IPS DF 6.9 (cell line): Measurements from ENCODE around the gene CHMP3.

ENCODE experiments used
- DNase-seq: peaks from one replicate; pipeline ENCODE4 v3.0.0-alpha.2; 2013; ENCODE audit warnings: low read depth, low spot score
- H3K27ac ChIP-seq: one replicate; pipeline ENCODE4 v1.5.1; 2013; ENCODE audit warnings: low read length, control low read depth
- H3K27me3 ChIP-seq: 2 replicates; pipeline ENCODE4 v1.6.1; 2013; ENCODE audit warnings: mild to moderate bottlenecking, low read length; ENCODE audit not compliant: control insufficient read depth, insufficient read depth
- H3K36me3 ChIP-seq: 2 replicates; pipeline ENCODE4 v1.6.1; 2013; ENCODE audit warnings: low read length; ENCODE audit not compliant: control insufficient read depth, insufficient read depth
- H3K4me1 ChIP-seq: 2 replicates; pipeline ENCODE4 v1.6.1; 2013; ENCODE audit warnings: low read length; ENCODE audit not compliant: control insufficient read depth, insufficient read depth
- H3K4me3 ChIP-seq: 2 replicates; pipeline ENCODE4 v1.5.1; 2013; ENCODE audit warnings: mild to moderate bottlenecking, low read length
- H3K9me3 ChIP-seq: 2 replicates; pipeline ENCODE4 v1.6.1; 2013; ENCODE audit warnings: low read length, inconsistent platforms; ENCODE audit not compliant: control insufficient read depth, insufficient read depth
- WGBS: extraction: QIAGEN DNeasy Blood & Tissue Kit; methylation state at CpG from one replicate; pipeline ENCODE4 v1.1.7; 2013; ENCODE audit warnings: mixed read lengths, missing lambda C conversion rate; ENCODE audit not compliant: insufficient read length, insufficient coverage; 5-methylcytosine and 5-hydroxymethylcytosine counted together

The CHMP3 gene

DNA sequence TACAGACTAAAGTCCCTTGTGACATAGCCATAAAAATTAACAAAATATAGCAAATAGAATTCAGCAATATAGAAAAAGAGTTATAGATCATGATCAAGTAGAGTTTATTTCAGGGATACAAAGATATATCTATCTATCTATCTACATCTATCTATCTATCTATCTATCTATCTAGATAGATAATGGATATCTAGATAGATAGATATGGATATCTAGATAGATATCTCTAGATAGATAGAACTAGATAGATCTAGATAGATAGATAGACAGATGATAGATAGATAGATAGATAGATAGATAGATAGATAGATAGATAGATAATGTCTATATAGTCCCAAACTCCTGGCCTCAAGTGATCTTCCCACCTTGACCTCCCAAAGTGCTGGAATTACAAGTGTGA is 17.3 kb upstream of the CHMP3 start:
- Histone ChIP-seq H3K27ac (no peak overlapping the region), H3K36me3 (no peaks in the 10 kb centered on the region), H3K4me1 (no peaks in the 10 kb centered on the region), H3K27me3 (no peaks in the 10 kb centered on the region), H3K9me3 (no peaks in the 10 kb centered on the region), H3K4me3 (no peak overlapping the region)
- DNase-seq: no peak

- no CpG with 5 or more reads among the region's 2 CpGs for WGBS
- no peaks in the 10 kb centered on the region for H3K36me3 ChIP-seq
- no peak overlapping the region for H3K4me3 ChIP-seq
- no peaks in the 10 kb centered on the region for H3K4me1 ChIP-seq
- H3K27ac ChIP-seq: no peak overlapping the region
- H3K27me3 ChIP-seq: no peaks in the 10 kb centered on the region
- DNase-seq: no peak
- H3K9me3 ChIP-seq: no peaks in the 10 kb centered on the region
Observed at GRCh38 chr2:86577817-86578456, 14.7 kb upstream of the CHMP3 start.

DNA sequence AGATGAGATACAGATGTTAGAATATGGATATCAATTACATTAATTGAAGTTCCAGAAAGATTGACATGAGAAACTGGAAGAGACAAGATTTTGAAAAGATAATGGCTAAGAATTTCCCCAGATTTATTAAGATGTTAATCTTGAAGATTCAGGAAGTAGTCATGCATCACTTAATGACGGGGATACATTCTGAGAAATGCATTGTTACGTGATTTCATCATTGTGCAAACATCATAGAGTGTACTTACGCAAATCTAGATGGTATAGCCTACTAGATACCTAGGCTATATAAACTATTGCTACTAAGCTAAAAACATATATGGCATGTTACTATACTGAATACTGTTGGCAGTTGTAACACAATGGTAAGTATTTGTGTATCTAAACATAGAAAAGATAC is 6.8 kb upstream of the CHMP3 start:
- DNase-seq: no peak
- no CpG with 5 or more reads among the region's 3 CpGs for WGBS
- no peaks in the 10 kb centered on the region for H3K27me3 ChIP-seq
- H3K9me3 ChIP-seq: no peaks in the 10 kb centered on the region
- no peak overlapping the region for H3K4me3 ChIP-seq
- H3K27ac ChIP-seq: no peak overlapping the region
- no peaks in the 10 kb centered on the region for H3K36me3 ChIP-seq
- H3K4me1 ChIP-seq: no peaks in the 10 kb centered on the region

- DNase-seq: no peak
- Histone ChIP-seq H3K27ac (no peak overlapping the region), H3K4me3 (no peak overlapping the region), H3K9me3 (no peaks in the 10 kb centered on the region), H3K4me1 (no peaks in the 10 kb centered on the region), H3K27me3 (no peaks in the 10 kb centered on the region), H3K36me3 (no peaks in the 10 kb centered on the region)
Observed at GRCh38 chr2:86566821-86567190, 3.6 kb upstream of the CHMP3 start.

GRCh38 chr2:86566158-86566820 is 3.0 kb upstream of the CHMP3 start:
- no peak overlapping the region for H3K27ac ChIP-seq
- H3K4me1 ChIP-seq: no peaks in the 10 kb centered on the region
- H3K9me3 ChIP-seq: no peaks in the 10 kb centered on the region
- WGBS: no CpG with 5 or more reads among the region's 6 CpGs
- no peak overlapping the region for H3K4me3 ChIP-seq
- DNase-seq: no peak
- no peaks in the 10 kb centered on the region for H3K27me3 ChIP-seq
- no peaks in the 10 kb centered on the region for H3K36me3 ChIP-seq

DNA sequence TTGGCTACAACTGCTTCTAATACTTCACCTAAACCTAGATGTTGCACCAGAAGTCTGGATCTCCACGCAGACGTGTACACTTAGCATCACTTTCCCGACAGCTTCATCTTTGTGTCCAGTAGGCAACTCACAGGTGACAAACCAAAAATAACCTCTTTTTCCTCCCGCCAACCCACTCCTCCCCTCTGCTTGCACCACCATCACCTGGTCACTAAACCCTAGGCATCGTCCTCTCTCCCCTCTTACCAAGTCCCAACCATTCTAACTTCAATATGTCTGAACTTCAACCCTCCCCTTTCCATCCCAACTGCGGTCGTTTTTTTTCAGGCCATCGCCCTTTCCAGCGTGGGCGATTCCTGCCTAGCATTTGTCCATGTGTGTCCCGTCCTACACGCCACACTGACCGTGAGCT is 413 bp upstream of the CHMP3 start:
- WGBS: no CpG with 5 or more reads among the region's 13 CpGs
- H3K27ac ChIP-seq: no peak overlapping the region
- H3K27me3 ChIP-seq: no peaks in the 10 kb centered on the region
- no peaks in the 10 kb centered on the region for H3K9me3 ChIP-seq
- no peaks in the 10 kb centered on the region for H3K4me1 ChIP-seq
- no peaks in the 10 kb centered on the region for H3K36me3 ChIP-seq
- no peak for DNase-seq
- H3K4me3 ChIP-seq: no peak overlapping the region

DNA sequence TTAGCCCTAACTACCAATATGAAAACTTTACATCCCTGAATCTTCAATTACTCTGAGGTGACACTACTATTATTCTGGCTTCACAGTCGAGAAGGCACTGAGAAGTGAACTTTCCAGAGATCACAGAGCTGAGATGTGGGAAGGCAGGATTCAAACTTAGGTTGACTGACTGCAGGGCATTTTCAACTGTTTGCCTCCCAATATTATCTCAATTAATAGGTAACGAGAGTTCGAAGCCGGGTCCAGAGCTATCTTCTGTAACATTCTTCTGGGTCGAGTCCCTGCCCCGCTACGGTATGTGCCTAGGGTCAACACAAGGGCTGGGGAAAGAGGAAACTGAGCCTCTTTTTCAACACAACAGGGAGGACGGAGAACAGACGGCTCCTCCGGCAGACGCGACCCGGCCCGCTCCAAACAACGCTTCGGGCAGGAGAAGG is 740 bp downstream of the CHMP3 start:
- no peak for DNase-seq
- Histone ChIP-seq H3K4me3 (peak overlapping the region; percentile 80; the same call in 1 of the 2 replicates), H3K36me3 (no peaks in the 10 kb centered on the region), H3K9me3 (no peaks in the 10 kb centered on the region), H3K27me3 (no peaks in the 10 kb centered on the region), H3K27ac (no peak overlapping the region), H3K4me1 (no peaks in the 10 kb centered on the region)
- no CpG with 5 or more reads among the region's 16 CpGs for WGBS

- Histone ChIP-seq H3K4me3 (no peak overlapping the region), H3K36me3 (no peaks in the 10 kb centered on the region), H3K27ac (no peak overlapping the region), H3K27me3 (no peaks in the 10 kb centered on the region), H3K4me1 (no peaks in the 10 kb centered on the region), H3K9me3 (no peaks in the 10 kb centered on the region)
- WGBS: 100% methylated on average over 2 of the region's 2 CpGs
- DNase-seq: no peak
Observed at GRCh38 chr2:86557836-86558235, 5.4 kb downstream of the CHMP3 start.

DNA sequence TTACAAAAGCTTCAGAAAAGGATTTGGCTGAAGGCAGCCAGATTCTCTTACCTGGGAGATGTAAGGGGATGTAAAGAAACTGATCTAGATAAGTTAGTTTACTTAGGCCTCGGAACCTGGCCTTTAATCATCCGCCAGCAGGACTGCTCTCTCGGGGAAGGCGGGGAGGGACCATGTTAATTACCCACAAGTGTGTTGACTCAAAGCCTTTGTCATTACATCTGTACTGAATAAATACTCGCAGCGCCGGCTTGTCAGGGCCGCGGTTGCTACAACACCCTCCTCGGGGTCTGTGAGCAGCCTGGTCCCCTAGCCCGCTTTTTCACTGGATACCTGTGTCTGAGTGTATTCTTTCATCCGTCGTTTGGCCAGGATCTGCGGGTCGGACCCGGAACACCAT is 6.7 kb downstream of the CHMP3 start:
- DNase-seq: no peak
- Histone ChIP-seq H3K36me3 (no peaks in the 10 kb centered on the region), H3K9me3 (no peaks in the 10 kb centered on the region), H3K4me1 (no peaks in the 10 kb centered on the region), H3K4me3 (no peak overlapping the region), H3K27me3 (no peaks in the 10 kb centered on the region), H3K27ac (no peak overlapping the region)
- no CpG with 5 or more reads among the region's 16 CpGs for WGBS

DNA sequence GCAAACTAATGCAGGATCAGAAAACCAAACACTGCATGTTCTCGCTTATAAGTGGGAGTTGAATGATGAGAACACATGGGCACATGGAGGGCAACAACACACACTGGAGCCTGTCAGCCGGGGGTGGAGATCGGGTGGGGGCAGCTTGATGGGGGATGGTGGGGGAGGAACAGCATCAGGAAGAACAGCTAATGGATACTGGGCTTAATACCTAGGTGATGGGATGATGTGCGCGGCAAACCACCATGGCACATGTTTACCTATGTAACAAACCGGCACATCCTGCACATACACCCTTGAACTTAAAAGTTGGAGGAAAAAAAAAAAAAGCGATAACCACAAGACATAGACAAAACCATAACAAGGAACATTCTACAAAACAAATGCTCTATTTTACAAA is 10.4 kb downstream of the CHMP3 start:
- no peak overlapping the region for H3K4me3 ChIP-seq
- no CpG with 5 or more reads among the region's 7 CpGs for WGBS
- H3K27me3 ChIP-seq: no peaks in the 10 kb centered on the region
- no peaks in the 10 kb centered on the region for H3K36me3 ChIP-seq
- peaks cover 1% of the 10 kb centered on the region; the same call in 1 of the 2 replicates for H3K9me3 ChIP-seq
- H3K27ac ChIP-seq: no peak overlapping the region
- DNase-seq: no peak
- no peaks in the 10 kb centered on the region for H3K4me1 ChIP-seq
